Common myeloid progenitor, CD34-positive (primary cell): ENCODE data around the gene GAREM1.
"Not testable (repeated sequence)": the region's sequence is repeated elsewhere in the genome, so short reads cannot be mapped to it uniquely, and the experiment has no call there.

Experiments
- CTCF ChIA-PET: fragments of 350-600 bp; sonication (Branson Sonifier 250); formaldehyde crosslinking; loops from one replicate; lab custom pipeline; 2021; ENCODE audit warnings: antibody characterized with exemption; lab: Charles Lee
- POLR2A ChIA-PET: fragments of 350-600 bp; sonication (Branson Sonifier 250); formaldehyde crosslinking; loops from one replicate; lab custom pipeline; 2021; ENCODE audit warnings: antibody characterized with exemption; lab: Charles Lee
- DNase-seq, 3 donors: peaks; one replicate each; pipeline versions ENCODE4 v3.0.0 to v3.0.0-alpha.2; 2013
- H3K27ac ChIP-seq, 2 experiments: 1 replicate in 1 of 2; 2 replicates in 1 of 2; pipeline ENCODE4 v1.7.0; 2013; ENCODE audit warnings: inconsistent platforms in 2 of 2, low read length in 2 of 2, mild to moderate bottlenecking in 2 of 2, low read depth in 1 of 2, moderate library complexity in 1 of 2; ENCODE audit not compliant: severe bottlenecking in 2 of 2, insufficient read depth in 1 of 2, poor library complexity in 1 of 2
- H3K27me3 ChIP-seq, 5 experiments: replicated peaks in 2 of 5; 1 replicate in 3 of 5; 2 replicates in 2 of 5; pipeline versions ENCODE4 v1.6.1 to v1.7.0; 2013; ENCODE audit warnings: low read length in 4 of 5, mild to moderate bottlenecking in 2 of 5, moderate library complexity in 2 of 5, inconsistent platforms in 1 of 5; ENCODE audit not compliant: insufficient read depth in 5 of 5, control insufficient read depth in 4 of 5
- H3K36me3 ChIP-seq, 4 experiments: 1 replicate in 2 of 4; 2 replicates in 2 of 4; pipeline versions ENCODE4 v1.6.1 to v1.7.0; 2013; ENCODE audit warnings: low read length in 3 of 4, control low read depth in 1 of 4, mild to moderate bottlenecking in 1 of 4; ENCODE audit not compliant: control insufficient read depth in 4 of 4, insufficient read depth in 4 of 4
- H3K4me1 ChIP-seq, 4 experiments: 1 replicate in 3 of 4; 2 replicates in 1 of 4; pipeline versions ENCODE4 v1.6.1 to v1.7.1; 2013; ENCODE audit warnings: low read length in 3 of 4, mild to moderate bottlenecking in 3 of 4, control low read depth in 1 of 4, inconsistent platforms in 1 of 4, moderate library complexity in 1 of 4; ENCODE audit not compliant: control insufficient read depth in 4 of 4, insufficient read depth in 4 of 4; ENCODE audit errors: control extremely low read depth in 1 of 4
- H3K4me3 ChIP-seq, 7 experiments: 1 replicate in 4 of 7; 2 replicates in 3 of 7; pipeline versions ENCODE4 v1.5.1 to v1.7.0; 2013; ENCODE audit warnings: mild to moderate bottlenecking in 7 of 7, low read length in 6 of 7, moderate library complexity in 6 of 7, inconsistent platforms in 2 of 7, low read depth in 2 of 7, control low read depth in 1 of 7; ENCODE audit not compliant: insufficient read depth in 4 of 7, control insufficient read depth in 1 of 7; ENCODE audit errors: extremely low read depth in 1 of 7
- H3K9me3 ChIP-seq, 5 experiments: 1 replicate in 4 of 5; 2 replicates in 1 of 5; pipeline versions ENCODE4 v1.6.1 to v1.7.1; 2013; ENCODE audit warnings: low read length in 4 of 5, mild to moderate bottlenecking in 2 of 5, inconsistent platforms in 1 of 5, low read depth in 1 of 5, moderate library complexity in 1 of 5; ENCODE audit not compliant: control insufficient read depth in 4 of 5, insufficient read depth in 2 of 5; ENCODE audit errors: control extremely low read depth in 1 of 5
- WGBS: methylation state at CpG from one replicate; pipeline ENCODE4 v1.1.5; 2013; ENCODE audit not compliant: insufficient coverage; 5-methylcytosine and 5-hydroxymethylcytosine counted together

GAREM1 gene

DNA sequence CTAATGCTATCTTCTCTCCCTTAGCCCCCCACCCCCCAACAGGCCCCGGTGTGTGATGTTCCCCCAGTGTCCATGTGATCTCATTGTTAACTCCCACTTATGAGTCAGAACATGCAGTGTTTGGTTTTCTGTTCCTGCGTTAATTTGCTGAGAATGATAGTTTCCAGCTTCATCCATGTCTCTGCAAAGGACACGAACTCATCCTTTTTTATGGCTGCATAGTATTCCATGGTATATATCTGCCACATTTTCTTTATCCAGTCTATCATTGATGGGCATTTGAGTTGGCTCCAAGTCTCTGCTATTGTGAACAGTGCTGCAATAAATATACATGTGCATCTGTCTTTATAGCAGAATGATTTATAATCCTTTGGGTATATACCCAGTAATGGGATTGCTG, 179.1 kb downstream of the GAREM1 start:
- DNase-seq, POLR2A ChIA-PET, H3K36me3 ChIP-seq, H3K27ac ChIP-seq, CTCF ChIA-PET, H3K9me3 ChIP-seq, H3K4me1 ChIP-seq, H3K4me3 ChIP-seq: not testable (repeated sequence)
- WGBS = 100% methylated on average over 1 of the region's 3 CpGs
- H3K27me3 ChIP-seq = peaks cover 2 to 33% (median 10%) of the 10 kb centered on the region in 5 experiments

DNA sequence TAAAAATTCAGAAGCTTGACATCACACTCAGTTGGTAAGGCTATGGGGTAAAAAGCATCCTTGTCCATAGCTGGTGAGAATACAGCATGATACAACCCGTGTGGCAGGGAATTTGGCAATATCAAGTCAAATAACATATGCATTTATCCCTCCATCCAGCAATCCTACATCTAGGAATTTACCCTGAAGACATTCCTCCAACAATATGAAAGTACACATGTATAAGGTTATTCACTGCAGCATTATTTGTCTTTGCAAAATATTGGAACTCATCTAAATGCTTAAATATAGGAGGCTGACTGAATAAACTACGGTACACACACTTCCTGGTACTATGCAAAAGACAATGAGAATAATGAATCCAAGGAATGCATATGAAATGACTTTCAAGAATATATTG, 179.9 kb downstream of the GAREM1 start:
- Histone ChIP-seq H3K9me3 (no peaks in the 10 kb centered on the region), H3K4me1 (no peaks in the 10 kb centered on the region), H3K36me3 (no peaks in the 10 kb centered on the region), H3K4me3 (no peak overlapping the region), H3K27ac (no peak overlapping the region), H3K27me3 (peaks cover 3 to 28% (median 8%) of the 10 kb centered on the region in 5 experiments)
- CTCF ChIA-PET = interaction anchor here (0.6 to 2.4 kb wide), 4 partner anchors 14 to 259 kb away, joined by 3 to 16 read pairs (median 6); no protein-coding TSS in a partner anchor
- POLR2A ChIA-PET = no interaction called here
- no CpG with 5 or more reads among the region's 2 CpGs for WGBS
- no peak for DNase-seq

DNA sequence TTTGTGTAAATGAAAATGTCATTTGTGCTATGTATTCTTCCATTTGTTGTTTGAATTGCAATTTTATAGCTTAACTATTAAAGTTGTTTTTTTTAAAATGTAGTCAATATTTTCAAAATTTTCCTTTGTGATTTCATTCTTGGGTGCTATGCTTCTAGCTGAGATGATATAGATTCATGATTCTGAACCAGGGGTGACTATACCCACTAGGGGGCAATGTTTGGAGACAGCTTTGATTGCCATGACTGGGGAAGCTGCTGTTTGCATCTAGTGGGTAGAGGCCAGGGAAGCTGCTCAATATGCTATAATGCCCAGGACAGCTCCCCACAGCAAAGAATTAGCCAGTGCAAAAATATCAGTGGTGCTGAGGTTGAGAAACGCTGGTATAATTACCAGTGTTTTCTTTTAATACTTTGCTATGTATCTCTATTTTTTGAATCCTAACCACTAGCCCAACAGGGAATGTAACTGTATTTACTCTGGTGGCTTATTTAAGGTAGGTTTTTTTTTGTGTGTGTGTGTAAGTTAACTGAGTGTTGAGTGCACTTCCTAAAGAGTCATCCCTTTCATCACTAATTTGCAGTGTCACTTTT, 181.1 kb downstream of the GAREM1 start:
- ChIA-PET POLR2A (no interaction called here), CTCF (interaction anchor here (0.7 to 2.4 kb wide), 19 partner anchors 8 to 263 kb away, joined by 3 to 16 read pairs (median 4); partner anchors contain the start of gene GAREM1)
- no CpG with 5 or more reads among the region's 1 CpG for WGBS
- Histone ChIP-seq H3K4me3 (no peak overlapping the region), H3K27me3 (peaks cover 3 to 28% (median 8%) of the 10 kb centered on the region in 5 experiments), H3K27ac (no peak overlapping the region), H3K36me3 (no peaks in the 10 kb centered on the region), H3K4me1 (no peaks in the 10 kb centered on the region), H3K9me3 (no peaks in the 10 kb centered on the region)
- peak; percentile 65 to 81 (median 75) for DNase-seq

DNA sequence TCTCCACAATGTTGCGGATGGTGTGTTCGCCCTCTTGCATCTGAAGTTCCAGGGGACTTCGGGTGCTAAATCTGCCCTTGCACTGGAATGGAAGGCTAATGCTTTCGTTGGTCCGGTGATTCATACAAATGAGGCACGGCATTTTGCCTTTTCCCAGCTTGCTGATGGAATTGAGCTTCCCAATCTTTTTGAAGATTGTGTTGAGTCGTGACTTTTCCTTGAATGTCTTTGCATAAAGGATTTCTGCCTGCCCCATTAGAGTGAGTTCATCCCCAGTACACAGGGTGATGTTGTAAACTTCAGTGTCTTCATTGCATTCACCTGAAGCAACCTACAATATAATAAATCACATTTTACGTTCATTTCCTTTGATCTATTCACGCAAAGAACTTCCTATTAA, 182.8 kb downstream of the GAREM1 start:
- Histone ChIP-seq H3K9me3 (no peaks in the 10 kb centered on the region), H3K4me1 (no peaks in the 10 kb centered on the region), H3K36me3 (no peaks in the 10 kb centered on the region), H3K27me3 (peaks cover under 1 to 16% (median 4%) of the 10 kb centered on the region in 5 experiments), H3K4me3 (no peak overlapping the region), H3K27ac (no peak overlapping the region)
- ChIA-PET CTCF (interaction anchor here (0.8 to 1.3 kb wide), 3 partner anchors 10 to 16 kb away, joined by 3 to 4 read pairs (median 3); no protein-coding TSS in a partner anchor), POLR2A (no interaction called here)
- WGBS = 97% methylated on average over 8 of the region's 9 CpGs
- no peak for DNase-seq

DNA sequence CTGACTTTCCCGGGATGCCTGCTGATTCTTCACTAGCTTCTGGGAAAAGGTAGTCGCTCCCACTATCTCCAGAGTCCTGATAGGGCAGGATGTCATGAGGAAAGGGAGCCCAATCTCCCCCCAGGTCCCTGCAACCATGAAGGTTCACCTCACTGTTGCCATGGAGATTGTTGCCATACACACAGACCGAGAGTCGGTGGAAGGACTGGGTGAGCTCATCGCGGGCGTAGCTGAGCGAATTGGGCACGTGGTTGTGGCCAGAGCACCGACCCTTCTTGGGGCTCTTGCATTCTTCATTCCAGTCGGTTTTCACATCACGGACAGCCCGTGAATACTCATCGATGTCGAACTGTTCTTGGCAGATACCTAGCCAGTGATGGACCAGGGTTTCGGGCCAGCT, 183.4 kb downstream of the GAREM1 start:
- WGBS = 93% methylated on average over 15 of the region's 16 CpGs
- H3K9me3 ChIP-seq = no peaks in the 10 kb centered on the region
- ChIA-PET POLR2A (no interaction called here), CTCF (interaction anchor here (0.8 to 2.5 kb wide), 4 partner anchors 10 to 183 kb away, joined by 3 to 11 read pairs (median 4); partner anchors contain the start of gene GAREM1)
- H3K27ac ChIP-seq = no peak overlapping the region
- H3K4me3 ChIP-seq = no peak overlapping the region
- DNase-seq = peak in 2 of 3 donors; percentile 34 to 40
- H3K27me3 ChIP-seq = peaks cover 0 to 13% (median 2%) of the 10 kb centered on the region in 5 experiments
- no peaks in the 10 kb centered on the region for H3K4me1 ChIP-seq
- no peaks in the 10 kb centered on the region for H3K36me3 ChIP-seq

DNA sequence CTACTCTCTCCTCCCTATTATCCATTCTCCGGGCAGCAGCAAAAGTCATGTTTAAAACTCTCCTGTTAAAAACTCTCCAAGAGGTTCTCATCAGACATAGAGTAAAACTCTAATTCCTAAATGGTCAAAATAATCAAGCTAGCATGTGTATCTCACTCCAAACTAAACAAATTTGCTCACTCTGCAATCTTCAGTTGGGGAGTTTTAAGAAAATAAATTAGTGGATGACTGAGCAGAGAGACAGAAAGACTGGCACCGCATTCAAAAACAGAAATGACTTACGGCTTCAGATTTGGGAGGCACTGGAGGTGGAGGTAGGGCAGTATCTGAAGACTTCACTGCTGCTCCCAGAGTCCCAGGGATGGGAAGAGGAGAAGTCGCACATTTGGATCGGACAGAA, 183.9 kb downstream of the GAREM1 start:
- Histone ChIP-seq H3K36me3 (no peaks in the 10 kb centered on the region), H3K4me3 (no peak overlapping the region), H3K9me3 (no peaks in the 10 kb centered on the region), H3K4me1 (no peaks in the 10 kb centered on the region), H3K27ac (no peak overlapping the region), H3K27me3 (peaks cover 0 to 13% (median 2%) of the 10 kb centered on the region in 5 experiments)
- WGBS = 100% methylated on average over 3 of the region's 5 CpGs
- CTCF ChIA-PET = interaction anchor here (1.2 to 2.5 kb wide), 3 partner anchors 9 to 184 kb away, joined by 3 to 11 read pairs (median 4); partner anchors contain the start of gene GAREM1
- no peak for DNase-seq
- POLR2A ChIA-PET = no interaction called here

DNA sequence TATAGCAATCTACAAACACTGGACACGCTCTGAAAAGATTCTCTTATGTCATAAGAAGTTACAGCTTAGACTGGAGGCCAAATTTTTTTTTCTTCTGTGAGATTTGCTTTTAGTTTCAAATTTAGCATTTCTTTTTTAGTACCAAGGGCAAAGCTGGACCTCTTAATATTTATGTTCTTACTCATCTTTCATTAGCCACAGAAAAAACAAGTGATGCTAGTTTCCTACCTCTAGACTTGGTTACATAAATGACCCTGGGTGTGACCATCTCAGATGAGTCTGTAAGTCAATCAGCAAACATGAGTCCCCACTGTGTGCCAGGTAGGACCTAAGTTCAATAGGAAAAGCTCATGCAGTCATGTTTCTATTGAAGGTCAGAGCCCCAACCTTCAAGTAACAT, 186.4 kb downstream of the GAREM1 start:
- POLR2A ChIA-PET = no interaction called here
- WGBS = no CpG with 5 or more reads among the region's 1 CpG
- Histone ChIP-seq H3K4me1 (no peaks in the 10 kb centered on the region), H3K36me3 (no peaks in the 10 kb centered on the region), H3K4me3 (no peak overlapping the region), H3K27me3 (peaks cover 0 to 13% (median 3%) of the 10 kb centered on the region in 5 experiments), H3K27ac (no peak overlapping the region), H3K9me3 (no peaks in the 10 kb centered on the region)
- CTCF ChIA-PET = interaction anchor here (0.8 to 1.7 kb wide), 5 partner anchors 9 to 268 kb away, joined by 3 to 4 read pairs (median 3); no protein-coding TSS in a partner anchor
- DNase-seq = no peak
